ENCODE results near the gene ETHE1.
A peak's percentile ranks its signal among the peaks of the same experiment; 100 is the strongest.

The ETHE1 gene

DNA sequence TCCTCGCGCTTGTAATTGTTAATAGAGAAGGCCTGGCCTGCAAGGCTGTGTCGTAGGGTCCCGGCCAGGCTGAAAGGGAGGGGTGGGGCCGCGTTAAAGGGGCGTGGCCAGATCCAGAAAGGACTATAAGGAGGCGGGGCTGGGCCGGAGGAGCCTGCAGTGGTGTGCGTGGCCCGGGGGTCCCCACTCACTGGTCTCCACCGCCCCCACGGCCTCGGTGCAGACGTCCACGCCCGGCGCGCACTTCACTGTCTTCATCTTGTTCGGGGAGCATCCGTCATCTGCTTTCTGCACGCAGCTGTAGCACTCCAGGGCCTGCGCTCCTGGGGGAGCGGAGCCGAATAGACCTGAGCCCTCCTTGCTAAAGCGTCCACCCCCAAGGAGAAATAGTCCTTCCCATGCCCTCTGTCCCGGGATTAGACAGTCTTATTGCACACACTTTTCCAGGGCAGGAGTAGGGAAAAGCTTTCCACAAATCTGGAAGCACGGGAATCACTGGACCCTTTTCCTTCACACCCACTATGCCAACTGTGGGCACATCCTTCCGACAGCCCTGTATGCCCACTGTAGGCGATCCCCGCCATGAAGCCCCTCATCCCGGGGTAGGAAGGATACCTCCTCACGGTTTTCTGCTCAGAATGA is 62.7 kb downstream of the ETHE1 start:
- peaks cover 22% of the 10 kb centered on the region for H3K4me1 ChIP-seq (ENCODE audit: insufficient read depth, poor library complexity, severe bottlenecking)
- H3K27ac ChIP-seq (ENCODE audit: poor library complexity, severe bottlenecking), result peak overlapping the region; percentile 43
- TF ChIP-seq, protein P1, sequence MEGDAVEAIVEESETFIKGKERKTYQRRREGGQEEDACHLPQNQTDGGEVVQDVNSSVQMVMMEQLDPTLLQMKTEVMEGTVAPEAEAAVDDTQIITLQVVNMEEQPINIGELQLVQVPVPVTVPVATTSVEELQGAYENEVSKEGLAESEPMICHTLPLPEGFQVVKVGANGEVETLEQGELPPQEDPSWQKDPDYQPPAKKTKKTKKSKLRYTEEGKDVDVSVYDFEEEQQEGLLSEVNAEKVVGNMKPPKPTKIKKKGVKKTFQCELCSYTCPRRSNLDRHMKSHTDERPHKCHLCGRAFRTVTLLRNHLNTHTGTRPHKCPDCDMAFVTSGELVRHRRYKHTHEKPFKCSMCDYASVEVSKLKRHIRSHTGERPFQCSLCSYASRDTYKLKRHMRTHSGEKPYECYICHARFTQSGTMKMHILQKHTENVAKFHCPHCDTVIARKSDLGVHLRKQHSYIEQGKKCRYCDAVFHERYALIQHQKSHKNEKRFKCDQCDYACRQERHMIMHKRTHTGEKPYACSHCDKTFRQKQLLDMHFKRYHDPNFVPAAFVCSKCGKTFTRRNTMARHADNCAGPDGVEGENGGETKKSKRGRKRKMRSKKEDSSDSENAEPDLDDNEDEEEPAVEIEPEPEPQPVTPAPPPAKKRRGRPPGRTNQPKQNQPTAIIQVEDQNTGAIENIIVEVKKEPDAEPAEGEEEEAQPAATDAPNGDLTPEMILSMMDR (IDR thresholded peaks at IDR 0.05; ENCODE audit: poor library complexity, severe bottlenecking), result no peak
- H3K9me3 ChIP-seq (ENCODE audit: severe bottlenecking), result no peaks in the 10 kb centered on the region
- no peaks in the 10 kb centered on the region for H3K27me3 ChIP-seq (ENCODE audit: insufficient read depth, poor library complexity, severe bottlenecking)
- peak overlapping the region; percentile 52 for H3K4me3 ChIP-seq (ENCODE audit: severe bottlenecking)
- no peaks in the 10 kb centered on the region for H3K36me3 ChIP-seq (ENCODE audit: low read depth)
- ATAC-seq (ENCODE audit: low read depth) (peak; percentile 35), DNase-seq (ENCODE audit: low spot score) (no peak)

- peaks cover 21% of the 10 kb centered on the region for H3K4me1 ChIP-seq (ENCODE audit: insufficient read depth, poor library complexity, severe bottlenecking)
- no peaks in the 10 kb centered on the region for H3K27me3 ChIP-seq (ENCODE audit: insufficient read depth, poor library complexity, severe bottlenecking)
- no peaks in the 10 kb centered on the region for H3K9me3 ChIP-seq (ENCODE audit: severe bottlenecking)
- ATAC-seq (ENCODE audit: low read depth), result peak; percentile 68
- TF ChIP-seq, protein P1 (IDR thresholded peaks at IDR 0.05; ENCODE audit: poor library complexity, severe bottlenecking), result no peak
- H3K4me3 ChIP-seq (ENCODE audit: severe bottlenecking), result peak overlapping the region; percentile 52
- peak overlapping the region; percentile 43 for H3K27ac ChIP-seq (ENCODE audit: poor library complexity, severe bottlenecking)
- H3K36me3 ChIP-seq (ENCODE audit: low read depth), result no peaks in the 10 kb centered on the region
- peak; percentile 97 for DNase-seq (ENCODE audit: low spot score)
Observed at GRCh38 chr19:43463381-43464133, 63.4 kb downstream of the ETHE1 start.

DNA sequence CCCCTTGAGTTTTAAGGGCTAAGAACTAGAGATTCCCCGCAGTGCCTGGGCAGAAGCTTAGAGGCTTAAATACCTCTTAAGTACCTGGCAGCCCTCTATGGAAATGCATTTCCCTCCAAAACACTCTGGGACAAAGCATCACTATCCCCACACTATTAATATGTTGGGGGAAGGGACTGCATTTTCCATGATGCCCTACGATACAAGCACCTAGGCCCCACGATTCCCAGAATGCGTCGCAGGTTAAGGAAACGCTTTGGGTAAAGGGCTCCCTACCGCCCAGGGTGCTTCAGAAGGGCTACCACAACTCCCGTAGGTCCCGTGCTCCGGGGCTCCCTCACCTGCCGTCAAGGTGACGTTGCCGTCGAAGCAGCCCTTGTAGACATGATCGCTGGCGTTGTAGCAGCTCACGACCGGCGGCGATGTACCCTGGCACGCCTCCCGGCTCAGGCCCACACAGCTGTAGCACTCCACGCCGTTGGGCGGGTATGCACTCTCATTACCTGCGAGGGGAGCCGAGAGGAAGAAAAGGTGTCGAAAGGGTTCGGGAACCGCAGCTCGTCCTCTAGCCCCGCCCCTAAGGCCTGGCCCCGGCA is 64.1 kb downstream of the ETHE1 start:
- Histone ChIP-seq H3K4me1 (ENCODE audit: insufficient read depth, poor library complexity, severe bottlenecking) (peaks cover 14% of the 10 kb centered on the region), H3K4me3 (ENCODE audit: severe bottlenecking) (peak overlapping the region; percentile 52), H3K27ac (ENCODE audit: poor library complexity, severe bottlenecking) (peak overlapping the region; percentile 43), H3K36me3 (ENCODE audit: low read depth) (no peaks in the 10 kb centered on the region), H3K9me3 (ENCODE audit: severe bottlenecking) (no peaks in the 10 kb centered on the region), H3K27me3 (ENCODE audit: insufficient read depth, poor library complexity, severe bottlenecking) (no peaks in the 10 kb centered on the region)
- ATAC-seq (ENCODE audit: low read depth) (no peak), DNase-seq (ENCODE audit: low spot score) (no peak)
- TF ChIP-seq, protein P1 (IDR thresholded peaks at IDR 0.05; ENCODE audit: poor library complexity, severe bottlenecking), result no peak

DNA sequence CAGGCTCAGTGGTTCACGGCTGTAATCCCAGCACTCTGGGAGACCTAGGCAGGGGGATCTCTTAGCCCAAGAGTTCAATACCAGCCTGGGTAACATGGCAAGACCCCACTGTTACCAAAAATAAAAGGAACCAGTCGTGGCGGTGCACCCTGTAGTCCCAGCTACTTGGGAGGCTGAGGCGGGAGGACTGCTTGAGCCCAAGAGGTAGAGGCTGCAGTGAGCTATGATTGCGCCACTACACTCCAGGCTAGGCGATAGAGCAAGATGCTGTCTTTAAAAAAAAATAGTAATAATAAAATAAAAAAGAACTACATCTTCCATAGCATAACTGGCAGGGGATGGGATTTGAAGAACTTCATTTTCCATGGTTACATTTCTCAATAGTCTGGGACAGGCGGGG is 64.6 kb downstream of the ETHE1 start:
- H3K4me3 ChIP-seq (ENCODE audit: severe bottlenecking), result no peak overlapping the region
- peaks cover 13% of the 10 kb centered on the region for H3K4me1 ChIP-seq (ENCODE audit: insufficient read depth, poor library complexity, severe bottlenecking)
- ATAC-seq (ENCODE audit: low read depth), result no peak
- H3K27ac ChIP-seq (ENCODE audit: poor library complexity, severe bottlenecking), result no peak overlapping the region
- no peaks in the 10 kb centered on the region for H3K9me3 ChIP-seq (ENCODE audit: severe bottlenecking)
- TF ChIP-seq, protein P1 (IDR thresholded peaks at IDR 0.05; ENCODE audit: poor library complexity, severe bottlenecking), result no peak
- no peaks in the 10 kb centered on the region for H3K27me3 ChIP-seq (ENCODE audit: insufficient read depth, poor library complexity, severe bottlenecking)
- no peak for DNase-seq (ENCODE audit: low spot score)
- H3K36me3 ChIP-seq (ENCODE audit: low read depth), result no peaks in the 10 kb centered on the region

Measured in RWPE2 (cell line).